ENCODE results near the gene ECSIT. TPM values are rescaled to one million over a fixed set of nuclear protein-coding genes. Genes with fewer than 3 reads are reported as not detected.

Gene ECSIT
- total and polyA plus RNA-seq, 2 experiments from 2014 or later, result 36.6 to 66.5 TPM

- no peaks in the 10 kb centered on the region for H3K9me3 Mint-ChIP-seq
- H3F3A ChIP-seq (replicated peaks; ENCODE audit: low read depth), result no peaks in the 10 kb centered on the region
- H4K20me1 ChIP-seq (replicated peaks; ENCODE audit: insufficient read depth), result no peaks in the 10 kb centered on the region
- H3K36me3 Mint-ChIP-seq (ENCODE audit: low read depth), result peaks cover 23% of the 10 kb centered on the region
- TF ChIP-seq, protein P1, sequence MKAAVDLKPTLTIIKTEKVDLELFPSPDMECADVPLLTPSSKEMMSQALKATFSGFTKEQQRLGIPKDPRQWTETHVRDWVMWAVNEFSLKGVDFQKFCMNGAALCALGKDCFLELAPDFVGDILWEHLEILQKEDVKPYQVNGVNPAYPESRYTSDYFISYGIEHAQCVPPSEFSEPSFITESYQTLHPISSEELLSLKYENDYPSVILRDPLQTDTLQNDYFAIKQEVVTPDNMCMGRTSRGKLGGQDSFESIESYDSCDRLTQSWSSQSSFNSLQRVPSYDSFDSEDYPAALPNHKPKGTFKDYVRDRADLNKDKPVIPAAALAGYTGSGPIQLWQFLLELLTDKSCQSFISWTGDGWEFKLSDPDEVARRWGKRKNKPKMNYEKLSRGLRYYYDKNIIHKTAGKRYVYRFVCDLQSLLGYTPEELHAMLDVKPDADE (IDR thresholded peaks at IDR 0.05), result no peak
- TF ChIP-seq POLR2AphosphoS5 (IDR thresholded peaks at IDR 0.05; ENCODE audit: low read depth) (no peak), REST (IDR thresholded peaks at IDR 0.05; ENCODE audit: unreplicated experiment) (no peak), EZH2phosphoT487 (IDR thresholded peaks at IDR 0.05; ENCODE audit: unreplicated experiment) (no peak), ZNF462 (CRISPR knock-in tag; IDR thresholded peaks at IDR 0.05) (no peak), ZNF114 (CRISPR knock-in tag; IDR thresholded peaks at IDR 0.05) (no peak), JUNB (IDR thresholded peaks at IDR 0.05; ENCODE audit: unreplicated experiment) (no peak)
- H2AFZ ChIP-seq, result no peak overlapping the region
- H3K27me3 Mint-ChIP-seq (ENCODE audit: insufficient read depth, low read depth, poor library complexity), result peaks cover 7% of the 10 kb centered on the region
- no peaks in the 10 kb centered on the region for H3K27me3 ChIP-seq (ENCODE audit: insufficient read depth)
- H3K27ac Mint-ChIP-seq, result no peak overlapping the region
- no peaks in the 10 kb centered on the region for H3K4me1 Mint-ChIP-seq
- no peaks in the 10 kb centered on the region for H3K4me1 ChIP-seq (ENCODE audit: insufficient read depth)
- H3K4me3 Mint-ChIP-seq, result no peak overlapping the region
- no peak for ATAC-seq
- no peak overlapping the region for H3K4me2 ChIP-seq
- peaks cover 1% of the 10 kb centered on the region; the same call in 1 of the 2 replicates for H3K79me2 ChIP-seq (replicated peaks; ENCODE audit: insufficient read depth)
- H3K36me3 ChIP-seq (ENCODE audit: insufficient read depth), result no peaks in the 10 kb centered on the region
- H3K27ac ChIP-seq (ENCODE audit: low read depth), result no peak overlapping the region
- DNase-seq (ENCODE audit: low spot score), result no peak
- H3K4me3 ChIP-seq, result no peak overlapping the region
- H3K9me2 ChIP-seq (ENCODE audit: insufficient read depth), result no peaks in the 10 kb centered on the region
Observed at GRCh38 chr19:11550265-11550664, 21.3 kb upstream of the ECSIT start.

All from GM23338 (cell line).